HG03103 (cell line): ENCODE data around the gene LDLR.
"Not testable (repeated sequence)": the region's sequence is repeated elsewhere in the genome, so short reads cannot be mapped to it uniquely, and the experiment has no call there.

ENCODE experiments used
- ATAC-seq: cut with Tn5 transposase; IDR thresholded peaks from one replicate; pipeline ENCODE4 v1.9.1; 2021; ENCODE audit warnings: low read depth; ENCODE audit not compliant: unreplicated experiment

The LDLR gene

DNA sequence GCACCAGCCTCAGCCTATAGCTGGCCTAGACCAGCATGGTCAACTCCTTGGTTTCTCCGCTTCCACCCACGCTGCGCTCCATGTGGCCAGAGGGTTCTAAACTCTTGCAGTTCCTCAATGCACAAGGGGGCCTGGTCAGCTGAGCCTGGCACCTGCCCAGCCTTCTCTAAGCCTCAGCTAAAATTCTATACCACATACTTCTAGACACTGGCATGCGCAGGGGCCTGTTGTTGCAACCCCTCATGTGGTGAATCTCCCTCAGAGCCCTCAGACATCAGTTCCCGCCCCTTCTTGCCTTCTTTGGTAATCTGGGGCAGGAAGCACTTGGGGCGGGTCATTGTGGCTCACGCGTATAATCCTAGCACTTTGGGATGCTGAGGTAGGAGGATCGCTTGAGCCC lies 19.7 kb upstream of the LDLR start:
- ATAC-seq = no peak

- no peak for ATAC-seq
These were observed 19.1 kb upstream of the LDLR start for GRCh38 chr19:11070123-11070522.

- ATAC-seq = no peak
These were observed 15.7 kb upstream of the LDLR start for GRCh38 chr19:11073568-11073967.

DNA sequence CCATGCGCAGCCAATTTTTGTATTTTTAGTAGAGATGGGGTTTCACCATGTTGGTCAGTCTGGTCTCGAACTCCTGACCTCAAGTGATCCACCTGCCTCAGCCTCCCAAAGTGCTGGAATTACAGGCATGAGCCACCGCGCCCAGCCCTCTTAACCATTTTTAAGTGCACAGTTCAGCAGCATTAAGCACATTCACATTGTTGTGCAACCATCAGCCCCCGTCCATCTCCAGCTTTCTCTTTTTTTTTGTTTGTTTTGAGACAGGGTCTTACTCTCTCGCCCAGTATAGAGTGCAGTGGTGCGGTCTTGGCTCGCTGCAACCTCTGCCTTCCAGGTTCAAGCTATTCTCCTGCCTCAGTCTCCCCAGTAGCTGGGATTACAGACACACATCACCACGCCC lies 12.5 kb upstream of the LDLR start:
- ATAC-seq = not testable (repeated sequence)

- ATAC-seq = no peak
These were observed 10.4 kb upstream of the LDLR start for GRCh38 chr19:11078893-11079292.

- ATAC-seq = no peak
These were observed 9.3 kb upstream of the LDLR start for GRCh38 chr19:11079999-11080398.

- no peak for ATAC-seq
These were observed 1.3 kb upstream of the LDLR start for GRCh38 chr19:11087870-11088505.

GRCh38 chr19:11088506-11089253 lies 583 bp upstream of the LDLR start:
- ATAC-seq = no peak

- ATAC-seq = not testable (repeated sequence)
These were observed 676 bp downstream of the LDLR start for GRCh38 chr19:11090014-11090263.

- ATAC-seq = peak; percentile 67
These were observed 1.2 kb downstream of the LDLR start for GRCh38 chr19:11090264-11090996.

GRCh38 chr19:11090997-11091702 lies 1.9 kb downstream of the LDLR start:
- no peak for ATAC-seq

DNA sequence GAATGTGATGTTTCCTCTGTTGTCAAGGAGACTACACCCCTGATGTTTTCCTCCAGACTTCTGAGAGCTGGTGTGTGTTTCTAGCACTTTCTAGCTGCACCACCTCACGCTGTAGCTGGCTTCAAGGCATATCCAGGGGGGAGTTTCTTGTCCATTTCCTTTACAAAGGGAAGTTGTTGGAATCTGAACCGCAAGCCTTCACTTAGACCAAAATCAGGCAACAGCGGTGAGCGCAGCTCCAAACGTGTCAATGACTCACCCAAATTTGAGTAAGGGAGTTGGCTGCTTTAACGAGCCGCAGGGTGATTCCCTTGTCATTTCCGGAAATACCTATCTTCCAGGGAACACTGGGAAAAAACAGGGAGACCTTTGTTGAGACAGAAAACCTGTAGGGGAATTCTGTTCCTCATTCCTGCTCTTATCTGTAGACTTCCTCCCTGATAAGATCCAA lies 2.5 kb downstream of the LDLR start:
- no peak for ATAC-seq

GRCh38 chr19:11092181-11092538 lies 2.9 kb downstream of the LDLR start:
- ATAC-seq = no peak

DNA sequence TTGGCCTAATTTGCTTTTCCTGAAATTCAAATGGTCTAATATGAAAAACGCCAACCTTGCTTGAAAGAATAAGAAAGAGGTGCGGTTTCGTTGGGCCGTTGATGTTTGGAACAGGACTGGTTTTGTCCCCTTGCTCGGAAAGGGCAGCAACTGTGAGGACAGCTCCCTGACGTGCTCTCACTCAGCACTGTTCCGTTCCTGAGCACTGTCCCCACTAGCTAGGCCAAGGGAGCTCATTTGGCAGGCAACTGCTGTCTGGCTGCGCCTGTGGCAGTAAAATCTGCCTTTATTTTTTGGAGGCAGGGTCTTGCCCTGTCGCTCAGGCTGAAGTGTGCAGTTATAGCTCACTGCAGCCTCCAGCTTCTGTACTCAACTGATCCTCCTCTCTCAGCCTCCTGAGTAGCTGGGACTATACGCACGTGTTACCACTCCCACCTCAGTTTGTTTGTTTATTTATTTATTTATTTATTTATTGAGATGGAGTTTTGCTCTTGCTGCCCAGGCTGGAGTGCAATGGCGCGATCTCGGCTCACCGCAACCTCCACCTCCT lies 4.5 kb downstream of the LDLR start:
- ATAC-seq = no peak

DNA sequence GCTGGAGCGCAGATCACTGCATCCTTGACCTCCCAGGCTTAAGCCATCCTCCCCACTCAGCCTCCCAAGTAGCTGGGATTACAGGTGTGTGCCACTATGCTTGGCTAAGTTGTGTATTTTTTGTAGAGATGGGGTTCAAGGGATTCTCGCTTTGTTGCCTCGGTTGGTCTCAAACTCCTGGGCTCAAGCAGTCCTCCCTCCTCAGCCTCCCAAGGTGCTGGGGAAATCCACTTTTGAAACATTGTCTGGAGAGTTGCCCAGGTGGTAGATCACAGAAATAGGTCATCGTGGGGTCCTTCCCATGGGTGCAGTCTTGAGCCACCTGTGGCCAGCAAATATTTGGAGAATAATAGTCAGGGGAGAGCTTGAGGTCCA lies 5.2 kb downstream of the LDLR start:
- ATAC-seq = no peak

DNA sequence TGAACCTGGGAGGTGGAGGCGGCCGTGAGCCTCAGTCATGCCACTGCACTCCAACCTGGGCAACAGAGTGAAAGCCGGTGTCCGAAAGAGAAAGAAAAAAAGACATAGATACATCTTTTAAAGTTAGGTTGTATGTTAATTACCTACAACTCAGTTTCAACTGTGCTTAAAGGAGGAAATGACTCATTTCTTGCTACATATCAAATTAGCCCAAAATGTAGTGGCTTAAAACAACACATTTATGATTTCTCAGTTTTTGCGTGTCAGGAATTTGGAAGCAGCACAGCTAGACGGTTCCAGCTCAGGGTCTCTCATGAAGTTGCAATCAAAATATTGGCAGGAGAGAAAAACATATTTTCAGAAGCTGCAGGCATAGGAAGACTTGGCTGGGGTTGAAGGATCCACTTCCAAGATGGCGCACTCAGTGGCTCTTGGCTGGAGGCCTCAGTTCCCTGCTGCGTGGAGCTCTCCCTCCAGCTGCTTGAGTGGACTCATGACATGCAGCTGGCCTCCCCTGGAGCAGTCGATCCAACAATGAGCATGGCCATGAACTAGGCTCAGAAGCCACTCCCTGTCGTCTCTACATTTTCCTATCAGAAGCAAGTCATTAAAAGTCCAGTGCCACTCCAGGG lies 7.1 kb downstream of the LDLR start:
- no peak for ATAC-seq

DNA sequence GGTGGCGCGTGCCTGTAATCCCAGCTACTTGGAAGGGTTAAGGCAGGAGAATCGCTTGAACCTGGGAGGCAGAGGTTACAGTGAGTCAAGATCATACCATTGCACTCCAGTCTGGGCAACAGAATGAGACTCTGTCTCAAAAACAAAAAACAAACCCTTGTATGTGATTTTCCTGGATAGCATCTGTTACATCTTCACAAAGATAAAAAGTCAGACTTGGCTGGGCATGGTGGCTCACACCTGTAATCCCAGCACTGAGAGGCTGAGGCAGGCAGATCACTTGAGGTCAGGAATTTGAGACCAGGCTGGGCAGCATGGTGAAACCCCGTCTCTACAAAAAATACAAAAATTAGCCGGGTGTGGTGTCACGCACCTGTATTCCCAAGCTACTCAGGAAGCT lies 8.1 kb downstream of the LDLR start:
- ATAC-seq = not testable (repeated sequence)

DNA sequence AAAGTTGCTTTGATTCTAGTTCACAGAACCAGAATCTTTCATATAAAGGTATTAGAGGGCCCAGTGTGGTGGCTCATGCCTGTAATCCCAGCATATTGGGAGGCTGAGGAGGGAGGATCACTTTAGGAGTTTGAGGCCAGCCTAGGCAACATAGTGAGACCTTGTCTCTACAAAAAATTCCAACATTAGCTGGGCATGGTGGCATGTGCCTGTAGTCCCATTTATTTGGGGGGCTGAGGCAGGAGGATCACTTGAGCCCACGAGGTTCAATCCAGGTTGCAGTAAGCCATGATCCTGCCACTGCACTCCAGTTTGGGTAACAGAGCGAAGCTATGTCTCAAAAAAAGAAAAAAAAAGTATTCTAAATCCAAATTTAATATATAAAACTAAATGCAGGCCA lies 9.1 kb downstream of the LDLR start:
- no peak for ATAC-seq

DNA sequence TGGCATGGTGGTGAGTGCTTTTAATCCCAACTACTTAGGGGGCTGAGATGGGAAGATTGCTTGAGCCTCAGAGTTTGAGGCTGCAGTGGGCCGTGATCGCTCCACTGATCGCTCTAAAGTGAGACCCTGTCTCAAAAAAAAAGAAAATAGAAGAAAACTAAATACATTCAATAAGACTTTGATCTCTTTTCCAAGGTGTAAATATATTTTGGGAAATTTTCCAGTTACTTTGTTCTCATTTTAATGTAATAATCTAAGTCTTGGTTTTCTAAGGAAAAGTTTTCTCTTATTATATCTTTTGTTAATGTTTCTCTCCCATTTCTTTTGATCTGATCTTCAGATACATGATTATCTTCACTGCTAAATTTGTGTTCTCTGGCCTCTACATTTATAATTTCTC lies 9.6 kb downstream of the LDLR start:
- ATAC-seq = no peak

GRCh38 chr19:11100049-11100448 lies 10.8 kb downstream of the LDLR start:
- no peak for ATAC-seq

DNA sequence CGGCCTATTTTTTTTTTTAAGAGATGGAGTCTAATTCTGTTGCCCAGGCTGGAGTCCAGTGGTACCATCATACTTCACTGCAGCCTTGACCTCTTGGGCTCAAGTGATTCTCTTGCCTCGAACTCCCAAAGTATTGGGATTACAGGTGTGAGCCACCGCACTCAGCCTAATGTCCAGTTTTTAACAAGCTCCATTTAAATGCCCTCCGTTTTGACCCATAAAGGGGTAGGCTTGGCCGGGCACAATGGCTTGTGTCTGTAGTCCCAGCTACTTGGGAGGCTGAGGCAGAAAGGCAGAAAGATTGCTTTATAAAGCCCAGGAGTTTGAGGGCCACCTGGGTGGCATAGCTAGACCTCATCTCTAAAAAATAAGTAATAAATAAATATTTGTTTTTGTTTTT lies 11.8 kb downstream of the LDLR start:
- no peak for ATAC-seq
